HCT116 (cell line): ENCODE data around the gene GLUD1.
"Not testable (repeated sequence)": the region's sequence is repeated elsewhere in the genome, so short reads cannot be mapped to it uniquely, and the experiment has no call there.

Experiments used
- CTCF ChIP-seq, 3 experiments: fragments of 200-600 bp in 1 of 3; sonication (generic) in 1 of 3; IDR thresholded peaks in 2 of 3; conservative IDR thresholded peaks in 1 of 3; 2 replicates each; pipeline ENCODE4 v1.5.1; 2012 to 2017; ENCODE audit warnings: low read depth in 2 of 3, low read length in 2 of 3, antibody characterized with exemption in 1 of 3, borderline replicate concordance in 1 of 3, control low read depth in 1 of 3, mild to moderate bottlenecking in 1 of 3, mixed read lengths in 1 of 3, mixed run types in 1 of 3, moderate library complexity in 1 of 3; ENCODE audit not compliant: insufficient read depth in 1 of 3
- POLR2A ChIP-seq: IDR thresholded peaks from 2 replicates; pipeline ENCODE4 v1.7.0; 2011; ENCODE audit warnings: borderline replicate concordance; ENCODE audit not compliant: insufficient read depth, insufficient read length; ENCODE audit errors: extremely low read depth
- ZFX ChIP-seq: fragments of 450-650 bp; IDR thresholded peaks from 2 replicates; pipeline ENCODE4 v1.6.1; 2017

- not testable (repeated sequence) for TF ChIP-seq POLR2A; ZFX; CTCF (IDR thresholded peaks at IDR 0.05 in 2 of 3, conservative IDR thresholded peaks at IDR 0.05 in 1 of 3; ENCODE audit: borderline replicate concordance in 1 of 3, insufficient read depth in 1 of 3, low read depth in 2 of 3, low read length in 2 of 3)
These were observed 75.6 kb downstream of the GLUD1 start for GRCh38 chr10:87019066-87019465.
